Right lobe of liver (tissue), 6 donors: ENCODE data around the gene AOC2. TPM values are rescaled to one million over a fixed set of nuclear protein-coding genes. Genes with fewer than 3 reads are reported as not detected.
A peak's percentile ranks its signal among the peaks of the same experiment; 100 is the strongest.
"Not testable (repeated sequence)": the region's sequence is repeated elsewhere in the genome, so short reads cannot be mapped to it uniquely, and the experiment has no call there.

Source experiments
- ATAC-seq, 4 donors: fragments of 200-7000 bp; cut with Tn5 transposase; one replicate each; pipeline ENCODE4 v1.9.1; 2020; ENCODE audit warnings: mild to moderate bottlenecking in 4 of 4, moderate library complexity in 4 of 4
- DNase-seq, 3 donors: peaks; one replicate each; pipeline ENCODE4 v3.0.0-alpha.2; 2020
- H3K27ac ChIP-seq, 3 donors: fragments of 200-600 bp; one replicate each; pipeline ENCODE4 v1.8.0; 2022
- H3K27me3 ChIP-seq, 2 donors: fragments of 200-600 bp; one replicate each; pipeline ENCODE4 v1.8.0; 2022
- H3K36me3 ChIP-seq, 4 donors: fragments of 200-600 bp; sonication (generic) in 1 of 4; one replicate each; pipeline versions ENCODE4 v1.5.1 to v1.8.0; 2017 to 2022; ENCODE audit warnings: control low read depth in 1 of 4
- H3K4me1 ChIP-seq, 4 donors: fragments of 200-600 bp; sonication (generic) in 1 of 4; one replicate each; pipeline versions ENCODE4 v1.5.1 to v1.8.0; 2017 to 2022; ENCODE audit warnings: control low read depth in 1 of 4
- H3K4me3 ChIP-seq, 3 donors: fragments of 200-600 bp; one replicate each; pipeline ENCODE4 v1.8.0; 2022
- H3K9me3 ChIP-seq, 4 donors: fragments of 200-600 bp; sonication (generic) in 1 of 4; one replicate each; pipeline versions ENCODE4 v1.5.1 to v1.8.0; 2017 to 2022; ENCODE audit warnings: control low read depth in 1 of 4
- POLR2A ChIP-seq: fragments of 450-650 bp; IDR thresholded peaks from one replicate; pipeline ENCODE4 v1.6.1; 2017; ENCODE audit warnings: antibody characterized with exemption, mild to moderate bottlenecking
- WGBS: methylation state at CpG from one replicate; pipeline ENCODE4 v1.1.6; 2018; ENCODE audit warnings: low coverage, low lambda C conversion rate; ENCODE audit not compliant: insufficient coverage; ENCODE audit errors: missing lambda C conversion rate; 5-methylcytosine and 5-hydroxymethylcytosine counted together
- intact Hi-C, 2 donors: fragments of 100-400 bp; cut with DNase I; formaldehyde crosslinking; loops; one replicate each; pipeline versions ENCODE4 v1.11.2 to v1.14.1; 2022
- total RNA-seq, 6 experiments: library from RNA; depleted of rRNA in 2 of 6; stranded (reverse); fragments of >200 nt in 2 of 6; fragmentation: NEBNext Ultra II Directional in 3 of 6; extraction: Animal tissue kit (Norgen Biotek cat#: 25700) in 3 of 6; gene quantifications; one replicate each; pipeline versions ENCODE4 v1.1.0 to v1.2.4, GENCODE V29; 2016 to 2023
- TF ChIP-seq, protein P1 (sequence below), 4 donors: fragments of 200-600 bp in 3 of 4; fragments of 450-650 bp in 1 of 4; IDR thresholded peaks; one replicate each; pipeline versions ENCODE4 v1.5.1 to v1.8.0; 2016 to 2022; ENCODE audit warnings: antibody characterized with exemption in 4 of 4, mild to moderate bottlenecking in 2 of 4
- donor health status: DM: no; HTN: yes; CAD: no.
- donor health status: DM: no; HTN: no; CAD: no.
- donor health status: DM: no; HTN: no; CAD: no.
- donor health status: DM: no; HTN: yes; CAD: no.
- donor health status: DM: no; HTN: yes; CAD: no.

The AOC2 gene
- total RNA-seq, 6 experiments from 2014 or later, result 0.62 to 2.0 (median 1.4) TPM

DNA sequence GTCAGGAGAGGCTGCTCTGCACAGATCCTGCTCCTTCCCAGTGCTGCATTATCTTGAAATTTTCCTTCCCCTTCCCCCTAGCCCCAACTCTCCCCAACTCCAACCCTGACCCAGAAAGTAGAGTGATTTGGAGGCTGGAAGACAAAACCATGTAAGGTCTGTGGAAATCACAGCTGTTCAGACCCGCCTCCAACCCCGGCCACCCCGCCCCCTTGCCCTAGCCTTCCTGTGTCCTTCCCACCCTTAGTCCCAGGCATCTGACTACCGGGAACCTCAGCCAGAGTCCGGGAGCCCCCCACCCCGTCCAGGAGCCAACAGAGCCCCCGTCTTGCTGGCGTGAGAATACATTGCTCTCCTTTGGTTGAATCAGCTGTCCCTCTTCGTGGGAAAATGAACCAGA lies 6.6 kb downstream of the AOC2 start, which contains the start of gene AOC3:
TSS of gene AOC3 (plus strand) at position 246 of the 400 bp plus-strand sequence. CDS start at position 391, 145 bp downstream.
- intact Hi-C loops, result no loop called here
- Histone ChIP-seq H3K27ac (peak within 1 kb of the TSS in 1 of 3 donors; percentile 43), H3K4me3 (peak within 1 kb of the TSS in 2 of 3 donors; percentile 11 to 17), H3K9me3 (no peaks in the 10 kb centered on the region), H3K36me3 (no peaks in the 10 kb centered on the region), H3K4me1 (peaks cover 0 to 28% (median 9%) of the 10 kb centered on the region in 4 donors), H3K27me3 (no peaks in the 10 kb centered on the region)
- DNase-seq, result peak in 1 of 3 donors; percentile 44
- WGBS, result 40% methylated on average over 2 of the region's 9 CpGs
- ATAC-seq, result peak in 3 of 4 donors; percentile 2 to 6 (median 6)
- TF ChIP-seq, protein P1, sequence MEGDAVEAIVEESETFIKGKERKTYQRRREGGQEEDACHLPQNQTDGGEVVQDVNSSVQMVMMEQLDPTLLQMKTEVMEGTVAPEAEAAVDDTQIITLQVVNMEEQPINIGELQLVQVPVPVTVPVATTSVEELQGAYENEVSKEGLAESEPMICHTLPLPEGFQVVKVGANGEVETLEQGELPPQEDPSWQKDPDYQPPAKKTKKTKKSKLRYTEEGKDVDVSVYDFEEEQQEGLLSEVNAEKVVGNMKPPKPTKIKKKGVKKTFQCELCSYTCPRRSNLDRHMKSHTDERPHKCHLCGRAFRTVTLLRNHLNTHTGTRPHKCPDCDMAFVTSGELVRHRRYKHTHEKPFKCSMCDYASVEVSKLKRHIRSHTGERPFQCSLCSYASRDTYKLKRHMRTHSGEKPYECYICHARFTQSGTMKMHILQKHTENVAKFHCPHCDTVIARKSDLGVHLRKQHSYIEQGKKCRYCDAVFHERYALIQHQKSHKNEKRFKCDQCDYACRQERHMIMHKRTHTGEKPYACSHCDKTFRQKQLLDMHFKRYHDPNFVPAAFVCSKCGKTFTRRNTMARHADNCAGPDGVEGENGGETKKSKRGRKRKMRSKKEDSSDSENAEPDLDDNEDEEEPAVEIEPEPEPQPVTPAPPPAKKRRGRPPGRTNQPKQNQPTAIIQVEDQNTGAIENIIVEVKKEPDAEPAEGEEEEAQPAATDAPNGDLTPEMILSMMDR (IDR thresholded peaks at IDR 0.05), result no peak
- TF ChIP-seq POLR2A, result no peak

DNA sequence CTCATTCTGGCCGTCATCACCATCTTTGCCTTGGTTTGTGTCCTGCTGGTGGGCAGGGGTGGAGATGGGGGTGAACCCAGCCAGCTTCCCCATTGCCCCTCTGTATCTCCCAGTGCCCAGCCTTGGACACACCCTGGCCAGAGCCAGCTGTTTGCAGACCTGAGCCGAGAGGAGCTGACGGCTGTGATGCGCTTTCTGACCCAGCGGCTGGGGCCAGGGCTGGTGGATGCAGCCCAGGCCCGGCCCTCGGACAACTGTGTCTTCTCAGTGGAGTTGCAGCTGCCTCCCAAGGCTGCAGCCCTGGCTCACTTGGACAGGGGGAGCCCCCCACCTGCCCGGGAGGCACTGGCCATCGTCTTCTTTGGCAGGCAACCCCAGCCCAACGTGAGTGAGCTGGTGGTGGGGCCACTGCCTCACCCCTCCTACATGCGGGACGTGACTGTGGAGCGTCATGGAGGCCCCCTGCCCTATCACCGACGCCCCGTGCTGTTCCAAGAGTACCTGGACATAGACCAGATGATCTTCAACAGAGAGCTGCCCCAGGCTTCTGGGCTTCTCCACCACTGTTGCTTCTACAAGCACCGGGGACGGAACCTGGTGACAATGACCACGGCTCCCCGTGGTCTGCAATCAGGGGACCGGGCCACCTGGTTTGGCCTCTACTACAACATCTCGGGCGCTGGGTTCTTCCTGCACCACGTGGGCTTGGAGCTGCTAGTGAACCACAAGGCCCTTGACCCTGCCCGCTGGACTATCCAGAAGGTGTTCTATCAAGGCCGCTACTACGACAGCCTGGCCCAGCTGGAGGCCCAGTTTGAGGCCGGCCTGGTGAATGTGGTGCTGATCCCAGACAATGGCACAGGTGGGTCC lies 7.2 kb downstream of the AOC2 start:
- 80% methylated on average over 1 of the region's 28 CpGs for WGBS
- H3K36me3 ChIP-seq, intact Hi-C loops, H3K27me3 ChIP-seq, ATAC-seq, H3K27ac ChIP-seq, DNase-seq, H3K9me3 ChIP-seq: not testable (repeated sequence)
- Histone ChIP-seq H3K4me3 (peak overlapping the region in 2 of 3 donors; percentile 11 to 17), H3K4me1 (peaks cover 0 to 28% (median 9%) of the 10 kb centered on the region in 4 donors)

DNA sequence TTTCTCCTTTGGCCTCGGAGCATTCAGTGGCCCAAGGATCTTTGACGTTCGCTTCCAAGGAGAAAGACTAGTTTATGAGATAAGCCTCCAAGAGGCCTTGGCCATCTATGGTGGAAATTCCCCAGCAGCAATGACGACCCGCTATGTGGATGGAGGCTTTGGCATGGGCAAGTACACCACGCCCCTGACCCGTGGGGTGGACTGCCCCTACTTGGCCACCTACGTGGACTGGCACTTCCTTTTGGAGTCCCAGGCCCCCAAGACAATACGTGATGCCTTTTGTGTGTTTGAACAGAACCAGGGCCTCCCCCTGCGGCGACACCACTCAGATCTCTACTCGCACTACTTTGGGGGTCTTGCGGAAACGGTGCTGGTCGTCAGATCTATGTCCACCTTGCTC lies 8.0 kb downstream of the AOC2 start:
- ATAC-seq (no peak), DNase-seq (no peak)
- no peaks in the 10 kb centered on the region for H3K27me3 ChIP-seq
- no peaks in the 10 kb centered on the region for H3K36me3 ChIP-seq
- peak overlapping the region in 2 of 3 donors; percentile 20 to 29 for H3K27ac ChIP-seq
- intact Hi-C loops, result no loop called here
- H3K9me3 ChIP-seq, result no peaks in the 10 kb centered on the region
- peak overlapping the region in 2 of 3 donors; percentile 17 to 27 for H3K4me3 ChIP-seq
- TF ChIP-seq, protein P1 (IDR thresholded peaks at IDR 0.05), result no peak
- 100% methylated on average over 5 of the region's 15 CpGs for WGBS
- peaks cover 0 to 28% (median 9%) of the 10 kb centered on the region in 4 donors for H3K4me1 ChIP-seq

DNA sequence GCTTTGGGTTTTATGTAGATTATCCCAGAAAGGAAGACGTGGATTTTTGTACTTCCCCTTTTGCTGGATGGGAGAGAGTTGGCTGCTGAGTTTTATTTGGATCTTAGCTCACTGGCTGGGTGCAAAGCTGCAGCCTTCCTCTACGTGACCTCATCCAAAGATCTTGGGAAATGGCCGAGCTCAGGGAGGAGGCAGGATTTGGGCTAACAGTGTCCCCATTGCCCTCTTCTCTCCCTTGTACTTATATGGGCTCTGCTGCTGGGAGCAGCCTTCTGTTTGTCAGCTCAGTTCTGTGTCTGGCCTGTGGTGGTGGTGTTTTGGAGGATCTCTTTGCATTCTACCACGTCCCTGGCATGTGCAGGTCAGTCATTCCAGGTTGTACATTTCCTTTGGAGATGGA lies 8.6 kb downstream of the AOC2 start:
- no peak for TF ChIP-seq POLR2A
- TF ChIP-seq, protein P1 (IDR thresholded peaks at IDR 0.05), result no peak
- no peaks in the 10 kb centered on the region for H3K9me3 ChIP-seq
- H3K4me3 ChIP-seq, result peak overlapping the region in 2 of 3 donors; percentile 17 to 27
- intact Hi-C loops, result no loop called here
- no peaks in the 10 kb centered on the region for H3K36me3 ChIP-seq
- no peak for ATAC-seq
- no peaks in the 10 kb centered on the region for H3K27me3 ChIP-seq
- peaks cover 0 to 28% (median 9%) of the 10 kb centered on the region in 4 donors for H3K4me1 ChIP-seq
- DNase-seq, result no peak
- whole genome bisulfite sequencing, result 60% methylated on average over 4 of the region's 4 CpGs
- peak overlapping the region in 2 of 3 donors; percentile 20 to 29 for H3K27ac ChIP-seq

DNA sequence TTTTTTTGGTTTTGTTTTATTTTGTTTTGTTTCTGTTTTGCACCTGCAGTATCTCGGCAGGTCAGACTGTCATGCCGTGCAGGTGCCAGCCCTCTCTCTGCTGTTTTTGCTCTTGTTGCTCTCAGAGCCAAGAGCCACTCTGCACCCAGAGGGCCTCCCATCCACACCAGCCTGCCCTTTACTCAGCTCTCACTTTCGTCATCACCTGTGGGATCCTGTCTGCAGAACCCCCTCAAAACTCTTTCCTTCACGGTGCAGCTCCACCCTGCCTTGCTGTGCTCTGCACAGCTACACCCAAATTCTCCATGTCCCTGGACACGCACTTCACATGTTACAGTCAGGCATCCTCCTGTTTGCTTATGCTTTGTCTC lies 9.2 kb downstream of the AOC2 start:
- WGBS, result 71% methylated on average over 5 of the region's 5 CpGs
- peak overlapping the region in 1 of 3 donors; percentile 27 for H3K4me3 ChIP-seq

More for the DNA sequence above, 9.2 kb downstream of the AOC2 start:
- no peaks in the 10 kb centered on the region for H3K9me3 ChIP-seq
- peaks cover 0 to 28% (median 9%) of the 10 kb centered on the region in 4 donors for H3K4me1 ChIP-seq
- intact Hi-C loops, result no loop called here
- H3K36me3 ChIP-seq, result no peaks in the 10 kb centered on the region
- TF ChIP-seq POLR2A, result no peak
- TF ChIP-seq, protein P1 (IDR thresholded peaks at IDR 0.05), result no peak
- no peak overlapping the region for H3K27ac ChIP-seq
- DNase-seq (no peak), ATAC-seq (no peak)
- H3K27me3 ChIP-seq, result no peaks in the 10 kb centered on the region
